GM21360 (cell line): ENCODE results near the gene IQSEC2.

Source experiments
- ATAC-seq: cut with Tn5 transposase; IDR thresholded peaks from one replicate; pipeline ENCODE4 v1.9.1; 2021; ENCODE audit warnings: mild to moderate bottlenecking, moderate library complexity; ENCODE audit not compliant: unreplicated experiment

The IQSEC2 gene

GRCh38 chrX:53305219-53305995 lies 24.0 kb upstream of the IQSEC2 start:
- no peak for ATAC-seq

GRCh38 chrX:53303195-53303594 lies 21.8 kb upstream of the IQSEC2 start:
- ATAC-seq = no peak

GRCh38 chrX:53300157-53300556 lies 18.8 kb upstream of the IQSEC2 start:
- ATAC-seq = no peak

GRCh38 chrX:53294024-53294648 lies 12.8 kb upstream of the IQSEC2 start:
- ATAC-seq = no peak

GRCh38 chrX:53291596-53291995 lies 10.2 kb upstream of the IQSEC2 start:
- no peak for ATAC-seq

- no peak for ATAC-seq
These were observed 9.2 kb upstream of the IQSEC2 start for GRCh38 chrX:53290441-53291041.

- ATAC-seq = no peak
These were observed 6.8 kb upstream of the IQSEC2 start for GRCh38 chrX:53288189-53288588.

- no peak for ATAC-seq
These were observed 6.2 kb upstream of the IQSEC2 start for GRCh38 chrX:53287493-53288138.

- no peak for ATAC-seq
These were observed 4.8 kb upstream of the IQSEC2 start for GRCh38 chrX:53286171-53286570.

GRCh38 chrX:53285591-53285990 lies 4.2 kb upstream of the IQSEC2 start:
- no peak for ATAC-seq

GRCh38 chrX:53284684-53285447 lies 3.5 kb upstream of the IQSEC2 start:
- ATAC-seq = peak; percentile 67

- ATAC-seq = no peak
These were observed 2.2 kb upstream of the IQSEC2 start for GRCh38 chrX:53283567-53283966.

GRCh38 chrX:53283099-53283498 lies 1.7 kb upstream of the IQSEC2 start:
- ATAC-seq = no peak

GRCh38 chrX:53281963-53282695 lies 745 bp upstream of the IQSEC2 start:
- ATAC-seq = no peak

GRCh38 chrX:53280331-53281320 lies 758 bp downstream of the IQSEC2 start:
- no peak for ATAC-seq

GRCh38 chrX:53279296-53280237 lies 1.8 kb downstream of the IQSEC2 start:
- ATAC-seq = no peak

GRCh38 chrX:53272808-53273337 lies 8.5 kb downstream of the IQSEC2 start:
- no peak for ATAC-seq
